K562 (cell line): ENCODE results near the gene DSTYK. TPM values are rescaled to one million over a fixed set of nuclear protein-coding genes. Genes with fewer than 3 reads are reported as not detected.

Source experiments
- BCOR ChIP-seq: fragments of 450-650 bp; IDR thresholded peaks from 2 replicates; pipeline ENCODE4 v1.6.1; 2016
- CEBPG ChIP-seq, 3 experiments: fragments of 200-800 bp in 1 of 3; sonication (Bioruptor generic) in 1 of 3; sonication (generic) in 1 of 3; formaldehyde crosslinking in 1 of 3; IDR thresholded peaks in 2 of 3; conservative IDR thresholded peaks in 1 of 3; 2 replicates each; pipeline versions ENCODE4 v1.6.1 to v1.8.0; 2016 to 2022; ENCODE audit warnings: missing compliant biosample characterization in 2 of 3, missing genetic modification characterization in 2 of 3, mild to moderate bottlenecking in 1 of 3, missing genetic modification reagents in 1 of 3
- CHD2 ChIP-seq: IDR thresholded peaks from 2 replicates; pipeline ENCODE4 v1.6.1; 2011; ENCODE audit warnings: low read depth, low read length
- MYC ChIP-seq, 2 experiments: fragments of 250-450 bp in 1 of 2; sonication (Bioruptor Pico) in 1 of 2; IDR thresholded peaks; 2 replicates each; pipeline versions ENCODE4 v1.5.1 to v1.6.1; 2012 to 2021; ENCODE audit warnings: low read depth in 2 of 2, borderline replicate concordance in 1 of 2, improper control_type of control experiment in 1 of 2, low read length in 1 of 2, mild to moderate bottlenecking in 1 of 2, moderate library complexity in 1 of 2
- NCOA6 ChIP-seq: fragments of 450-650 bp; IDR thresholded peaks from 2 replicates; pipeline ENCODE4 v1.6.1; 2017; ENCODE audit warnings: mild to moderate bottlenecking
- NFRKB ChIP-seq: fragments of 450-650 bp; IDR thresholded peaks from 2 replicates; pipeline ENCODE4 v1.6.1; 2016; ENCODE audit warnings: low read depth
- SMAD4 ChIP-seq: fragments of 250-450 bp; sonication (Bioruptor Pico); conservative IDR thresholded peaks from 2 replicates; pipeline ENCODE4 v1.8.0; 2021; ENCODE audit warnings: inconsistent platforms, mild to moderate bottlenecking, moderate library complexity
- SMC3 ChIP-seq: conservative IDR thresholded peaks from 2 replicates; pipeline ENCODE4 v1.6.1; 2011; ENCODE audit warnings: low read depth, low read length, improper control_type of control experiment; ENCODE audit not compliant: insufficient read depth
- TRIM24 ChIP-seq, 2 experiments: fragments of 450-650 bp; IDR thresholded peaks; 2 replicates each; pipeline ENCODE4 v1.6.1; 2016
- TSHZ1 ChIP-seq: fragments of 250-450 bp; sonication (Bioruptor Pico); IDR thresholded peaks from 2 replicates; pipeline ENCODE4 v1.4.0; 2020; ENCODE audit warnings: mild to moderate bottlenecking, moderate library complexity
- ZEB2 ChIP-seq: fragments of 450-650 bp; IDR thresholded peaks from 2 replicates; pipeline ENCODE4 v1.6.1; 2016
- ZNF224 ChIP-seq: sonication (generic); formaldehyde crosslinking; IDR thresholded peaks from 2 replicates; pipeline ENCODE4 v1.8.0; 2022; ENCODE audit warnings: mild to moderate bottlenecking, missing genetic modification reagents
- ZNF316 ChIP-seq: fragments of 450-650 bp; IDR thresholded peaks from 2 replicates; pipeline ENCODE4 v1.6.1; 2016
- polyA plus RNA-seq, 8 experiments: library from polyadenylated mRNA; depleted of rRNA in 4 of 8; stranded (reverse) in 5 of 8; unstranded in 3 of 8; fragments of >200 nt; fragmentation: Nextera tagmentation in 2 of 8; fragmentation: Illumina TruSeq in 1 of 8; extraction: Ambion mirVana in 2 of 8; extraction: Trizol in 1 of 8; gene quantifications; 2 replicates each; pipeline versions ENCODE4 v1.2.1 to v1.2.3, GENCODE V29; 2011 to 2014; ENCODE audit warnings: inconsistent platforms in 1 of 8, missing spikeins in 1 of 8
- total RNA-seq, 7 experiments: library from RNA; depleted of rRNA in 6 of 7; stranded (reverse); fragments of >200 nt in 6 of 7; fragmentation: Illumina TruSeq in 2 of 7; extraction: Trizol in 2 of 7; gene quantifications; 2 replicates each; pipeline versions ENCODE4 v1.2.1 to v1.2.3, GENCODE V29; 2011 to 2021; ENCODE audit warnings: low replicate concordance in 1 of 7
- TF ChIP-seq, protein P1 (sequence below), 2 experiments: IDR thresholded peaks in 1 of 2; conservative IDR thresholded peaks in 1 of 2; 2 replicates each; pipeline ENCODE4 v1.6.1; 2016; ENCODE audit warnings: low read depth in 2 of 2, mild to moderate bottlenecking in 1 of 2, missing compliant biosample characterization in 1 of 2, missing genetic modification characterization in 1 of 2, moderate library complexity in 1 of 2
- TF ChIP-seq, protein P2 (sequence below), 3 experiments: fragments of 200-800 bp in 1 of 3; fragments of 250-450 bp in 1 of 3; fragments of 450-650 bp in 1 of 3; sonication (Bioruptor Pico) in 1 of 3; sonication (Bioruptor generic) in 1 of 3; formaldehyde crosslinking in 1 of 3; IDR thresholded peaks; 2 replicates each; pipeline versions ENCODE4 v1.6.1 to v1.8.0; 2016 to 2022; ENCODE audit warnings: mild to moderate bottlenecking in 2 of 3, missing genetic modification characterization in 2 of 3, missing compliant biosample characterization in 1 of 3, moderate library complexity in 1 of 3

DSTYK gene
- total and polyA plus RNA-seq, 9 of the 15 experiments (the other 6 are each of a cell fraction or from before 2014, with no cell fraction given) = 4.2 to 7.1 (median 6.2) TPM

DNA sequence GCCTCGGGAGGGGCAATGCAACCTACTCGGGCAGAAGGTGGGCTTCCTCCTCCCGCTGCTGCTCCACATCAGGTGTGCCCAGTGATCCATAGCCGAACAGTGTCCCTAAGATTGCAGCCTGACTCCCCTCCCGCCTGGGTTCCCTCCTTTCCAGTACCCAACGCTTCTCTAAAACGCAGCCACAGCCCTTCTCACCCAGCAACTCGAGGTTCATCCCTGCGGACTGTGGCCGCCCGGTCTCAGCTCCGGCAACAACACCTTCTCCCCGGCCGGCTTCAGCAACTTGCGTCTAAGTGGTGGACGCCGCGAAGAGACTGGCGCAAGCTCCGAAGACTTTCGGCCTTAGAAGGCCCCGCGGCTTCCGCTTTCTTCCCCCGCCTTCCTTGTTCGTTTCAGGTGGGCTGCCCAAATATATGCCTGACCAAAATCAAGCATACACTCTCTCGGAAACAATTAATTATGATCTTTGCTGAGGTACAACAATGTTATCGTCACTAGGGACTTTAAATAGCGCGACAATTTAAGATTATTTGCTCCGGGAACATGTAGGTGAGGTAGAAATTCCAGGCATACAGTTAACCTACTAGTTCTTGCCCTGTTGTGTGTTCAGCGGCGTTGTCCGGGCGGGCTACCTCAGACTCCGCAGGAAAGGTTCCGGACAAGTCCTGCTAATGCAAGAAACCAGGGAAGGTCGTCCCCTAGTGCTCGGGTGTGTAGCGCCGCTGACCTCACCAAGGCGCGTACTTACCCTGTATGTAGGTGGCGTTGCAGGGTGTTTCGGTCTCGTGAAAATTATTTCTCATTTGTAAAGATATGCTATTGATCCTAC, 89.6 kb downstream of the DSTYK start, which contains the start of gene RBBP5 (continued):
- TF ChIP-seq MYC (IDR thresholded peaks at IDR 0.05; ENCODE audit: low read depth, low read length) = peak; percentile 83
- peak; percentile 73; the same call in 1 of the 2 replicates for TF ChIP-seq MYC (CRISPR knock-in tag; IDR thresholded peaks at IDR 0.05; ENCODE audit: borderline replicate concordance, low read depth)
- peak; percentile 82 for TF ChIP-seq CEBPG (CRISPR knock-in tag; IDR thresholded peaks at IDR 0.05)
- peak; percentile 38 to 81; a peak in 2 of 4 replicates for TF ChIP-seq CEBPG (tag; conservative IDR thresholded peaks at IDR 0.05 in 1 of 2, IDR thresholded peaks at IDR 0.05 in 1 of 2)
- TF ChIP-seq CHD2 = peak; percentile 50; the same call in 1 of the 2 replicates
- TF ChIP-seq ZEB2 = peak; percentile 99
- TF ChIP-seq SMAD4 = peak; percentile 85; the same call in 1 of the 2 replicates
- TF ChIP-seq ZNF224 = 0 out of 2 replicates have a peak, but pooled peaks have one; percentile 25
- TF ChIP-seq, protein P1, sequence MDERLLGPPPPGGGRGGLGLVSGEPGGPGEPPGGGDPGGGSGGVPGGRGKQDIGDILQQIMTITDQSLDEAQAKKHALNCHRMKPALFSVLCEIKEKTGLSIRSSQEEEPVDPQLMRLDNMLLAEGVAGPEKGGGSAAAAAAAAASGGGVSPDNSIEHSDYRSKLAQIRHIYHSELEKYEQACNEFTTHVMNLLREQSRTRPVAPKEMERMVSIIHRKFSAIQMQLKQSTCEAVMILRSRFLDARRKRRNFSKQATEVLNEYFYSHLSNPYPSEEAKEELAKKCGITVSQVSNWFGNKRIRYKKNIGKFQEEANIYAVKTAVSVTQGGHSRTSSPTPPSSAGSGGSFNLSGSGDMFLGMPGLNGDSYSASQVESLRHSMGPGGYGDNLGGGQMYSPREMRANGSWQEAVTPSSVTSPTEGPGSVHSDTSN (CRISPR knock-in tag; IDR thresholded peaks at IDR 0.05; ENCODE audit: low read depth) = no peak
- TF ChIP-seq, protein P1 (tag; conservative IDR thresholded peaks at IDR 0.05; ENCODE audit: low read depth) = peak; percentile 22
- 0 out of 2 replicates have a peak, but pooled peaks have one; percentile 27 for TF ChIP-seq ZNF316
- peak; percentile 96; the same call in 1 of the 2 replicates for TF ChIP-seq NFRKB
- TF ChIP-seq, protein P2, sequence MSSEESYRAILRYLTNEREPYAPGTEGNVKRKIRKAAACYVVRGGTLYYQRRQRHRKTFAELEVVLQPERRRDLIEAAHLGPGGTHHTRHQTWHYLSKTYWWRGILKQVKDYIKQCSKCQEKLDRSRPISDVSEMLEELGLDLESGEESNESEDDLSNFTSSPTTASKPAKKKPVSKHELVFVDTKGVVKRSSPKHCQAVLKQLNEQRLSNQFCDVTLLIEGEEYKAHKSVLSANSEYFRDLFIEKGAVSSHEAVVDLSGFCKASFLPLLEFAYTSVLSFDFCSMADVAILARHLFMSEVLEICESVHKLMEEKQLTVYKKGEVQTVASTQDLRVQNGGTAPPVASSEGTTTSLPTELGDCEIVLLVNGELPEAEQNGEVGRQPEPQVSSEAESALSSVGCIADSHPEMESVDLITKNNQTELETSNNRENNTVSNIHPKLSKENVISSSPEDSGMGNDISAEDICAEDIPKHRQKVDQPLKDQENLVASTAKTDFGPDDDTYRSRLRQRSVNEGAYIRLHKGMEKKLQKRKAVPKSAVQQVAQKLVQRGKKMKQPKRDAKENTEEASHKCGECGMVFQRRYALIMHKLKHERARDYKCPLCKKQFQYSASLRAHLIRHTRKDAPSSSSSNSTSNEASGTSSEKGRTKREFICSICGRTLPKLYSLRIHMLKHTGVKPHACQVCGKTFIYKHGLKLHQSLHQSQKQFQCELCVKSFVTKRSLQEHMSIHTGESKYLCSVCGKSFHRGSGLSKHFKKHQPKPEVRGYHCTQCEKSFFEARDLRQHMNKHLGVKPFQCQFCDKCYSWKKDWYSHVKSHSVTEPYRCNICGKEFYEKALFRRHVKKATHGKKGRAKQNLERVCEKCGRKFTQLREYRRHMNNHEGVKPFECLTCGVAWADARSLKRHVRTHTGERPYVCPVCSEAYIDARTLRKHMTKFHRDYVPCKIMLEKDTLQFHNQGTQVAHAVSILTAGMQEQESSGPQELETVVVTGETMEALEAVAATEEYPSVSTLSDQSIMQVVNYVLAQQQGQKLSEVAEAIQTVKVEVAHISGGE (CRISPR knock-in tag; IDR thresholded peaks at IDR 0.05) = peak; percentile 99 to 100 (median 100)
- TF ChIP-seq TSHZ1 = no peak
- TF ChIP-seq NCOA6 = 0 out of 2 replicates have a peak, but pooled peaks have one; percentile 31
- TF ChIP-seq BCOR = peak; percentile 67
- peak; percentile 56 to 100; a peak in 3 of 4 replicates for TF ChIP-seq TRIM24 (IDR thresholded peaks at IDR 0.05)
- peak; percentile 71 for TF ChIP-seq SMC3
